Caco-2 (cell line): ENCODE data around the gene DNER. TPM values are rescaled to one million over a fixed set of nuclear protein-coding genes. Genes with fewer than 3 reads are reported as not detected.
"Not testable (repeated sequence)": the region's sequence is repeated elsewhere in the genome, so short reads cannot be mapped to it uniquely, and the experiment has no call there.

Source experiments
- BruUV-seq: library from RNA; stranded (reverse); fragments of 400-500 nt; replicated peaks from 2 replicates; lab custom pipeline; 2021; lab: Mats Ljungman, UMichigan
- CTCF ChIA-PET: fragments of 300-600 bp; sonication (Branson Sonifier 250); formaldehyde crosslinking; loops from one replicate; lab custom pipeline; 2022; ENCODE audit warnings: antibody characterized with exemption; lab: Charles Lee
- POLR2A ChIA-PET: fragments of 300-600 bp; sonication (Branson Sonifier 250); formaldehyde crosslinking; loops from one replicate; lab custom pipeline; 2022; ENCODE audit warnings: antibody characterized with exemption; lab: Charles Lee
- DNase-seq, 2 experiments: peaks; one replicate each; pipeline versions ENCODE4 v3.0.0 to v3.0.0-alpha.2; 2020 to 2022
- H3K27me3 ChIP-seq: replicated peaks from 2 replicates; pipeline ENCODE4 v1.6.0; 2011; ENCODE audit warnings: low read length; ENCODE audit not compliant: control insufficient read depth, insufficient read depth
- H3K36me3 ChIP-seq: 2 replicates; pipeline ENCODE4 v1.5.1; 2011; ENCODE audit warnings: low read length; ENCODE audit not compliant: control insufficient read depth, insufficient read depth
- H3K4me1 ChIP-seq: fragments of 250-450 bp; sonication (Bioruptor Pico); 2 replicates; pipeline ENCODE4 v1.5.1; 2020; ENCODE audit warnings: mild to moderate bottlenecking
- H3K4me3 ChIP-seq: 2 replicates; pipeline ENCODE4 v1.5.1; 2011; ENCODE audit warnings: low read depth, mild to moderate bottlenecking, control low read depth, low read length
- H3K9me3 ChIP-seq: fragments of 250-450 bp; sonication (Bioruptor Pico); 2 replicates; pipeline ENCODE4 v1.5.1; 2020; ENCODE audit warnings: mild to moderate bottlenecking, moderate library complexity
- H3K27ac Mint-ChIP-seq: one replicate; pipeline ENCODE4 v1.8.0; 2022; ENCODE audit warnings: mixed read lengths; ENCODE audit not compliant: unreplicated experiment
- H3K27me3 Mint-ChIP-seq: one replicate; pipeline ENCODE4 v1.8.0; 2022; ENCODE audit warnings: mixed read lengths; ENCODE audit not compliant: insufficient read depth, unreplicated experiment
- H3K36me3 Mint-ChIP-seq: one replicate; pipeline ENCODE4 v1.8.0; 2022; ENCODE audit warnings: mild to moderate bottlenecking, mixed read lengths; ENCODE audit not compliant: insufficient read depth, unreplicated experiment
- H3K4me1 Mint-ChIP-seq: one replicate; pipeline ENCODE4 v1.8.0; 2022; ENCODE audit warnings: low read depth, mixed read lengths; ENCODE audit not compliant: unreplicated experiment
- H3K4me3 Mint-ChIP-seq: one replicate; pipeline ENCODE4 v1.8.0; 2022; ENCODE audit warnings: mild to moderate bottlenecking, moderate library complexity, mixed read lengths; ENCODE audit not compliant: unreplicated experiment
- H3K9me3 Mint-ChIP-seq: one replicate; pipeline ENCODE4 v1.8.0; 2022; ENCODE audit warnings: mixed read lengths; ENCODE audit not compliant: unreplicated experiment
- CTCF ChIP-seq, 2 experiments: fragments of 200-600 bp in 1 of 2; IDR thresholded peaks; 1 replicate in 1 of 2; 2 replicates in 1 of 2; pipeline versions ENCODE4 v1.5.1 to v1.8.0; 2011 to 2022; ENCODE audit warnings: antibody characterized with exemption in 1 of 2, control low read depth in 1 of 2, inconsistent platforms in 1 of 2, low read depth in 1 of 2, low read length in 1 of 2, mild to moderate bottlenecking in 1 of 2, moderate library complexity in 1 of 2; ENCODE audit not compliant: insufficient read depth in 1 of 2, severe bottlenecking in 1 of 2, unreplicated experiment in 1 of 2
- intact Hi-C: fragments of 100-400 bp; cut with micrococcal nuclease; formaldehyde crosslinking; loops from one replicate; pipeline ENCODE4 v1.10.0; 2022; ENCODE audit not compliant: unreplicated experiment
- total RNA-seq: library from RNA; stranded (reverse); gene quantifications from 2 replicates; pipeline ENCODE4 v1.2.3, GENCODE V29; 2022

Gene DNER
- total RNA-seq, 1 experiment from 2014 or later, result not detected

GRCh38 chr2:229375251-229375650 is 339.1 kb downstream of the DNER start:
- H3K4me1 ChIP-seq, result no peaks in the 10 kb centered on the region
- H3K9me3 Mint-ChIP-seq, result no peaks in the 10 kb centered on the region
- intact Hi-C loops, result no loop called here
- POLR2A ChIA-PET, result no interaction called here
- CTCF ChIA-PET, result no interaction called here
- no peak for TF ChIP-seq CTCF (IDR thresholded peaks at IDR 0.05; ENCODE audit: insufficient read depth in 1 of 2, low read depth in 1 of 2, low read length in 1 of 2, severe bottlenecking in 1 of 2, unreplicated experiment in 1 of 2)
- H3K4me1 Mint-ChIP-seq, result no peaks in the 10 kb centered on the region
- H3K27me3 ChIP-seq, result no peaks in the 10 kb centered on the region
- no peak overlapping the region for H3K27ac Mint-ChIP-seq
- no peaks in the 10 kb centered on the region for H3K36me3 ChIP-seq
- DNase-seq, result no peak
- no peak overlapping the region for H3K4me3 ChIP-seq
- no TSS peak for BruUV-seq
- peaks cover 3% of the 10 kb centered on the region for H3K27me3 Mint-ChIP-seq
- no peak overlapping the region for H3K4me3 Mint-ChIP-seq
- H3K36me3 Mint-ChIP-seq, result no peaks in the 10 kb centered on the region
- H3K9me3 ChIP-seq, result no peaks in the 10 kb centered on the region

DNA sequence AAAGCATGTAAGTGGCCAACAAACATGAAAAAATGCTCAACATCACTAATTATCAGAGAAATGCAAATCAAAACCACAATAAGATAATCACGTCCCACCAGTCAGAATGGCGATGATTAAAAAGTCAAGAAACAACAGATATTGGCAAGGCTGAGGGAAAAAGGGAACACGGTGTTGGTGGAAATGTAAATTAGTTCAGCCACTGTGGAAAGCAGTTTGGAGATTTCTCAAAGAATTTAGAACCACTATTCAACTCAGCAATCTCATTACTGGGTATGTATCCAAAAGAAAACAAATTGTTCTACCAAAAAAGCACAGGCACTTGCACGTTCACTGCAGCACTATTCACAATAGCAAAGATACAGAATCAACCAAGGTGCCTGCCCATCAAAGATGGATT is 341.0 kb downstream of the DNER start:
- H3K9me3 Mint-ChIP-seq, H3K9me3 ChIP-seq, H3K27me3 Mint-ChIP-seq, BruUV-seq, H3K36me3 Mint-ChIP-seq, DNase-seq, POLR2A ChIA-PET, H3K4me1 Mint-ChIP-seq, H3K27ac Mint-ChIP-seq, CTCF ChIA-PET, H3K4me3 ChIP-seq, H3K4me1 ChIP-seq, H3K36me3 ChIP-seq, H3K4me3 Mint-ChIP-seq, H3K27me3 ChIP-seq, intact Hi-C loops: not testable (repeated sequence)

DNA sequence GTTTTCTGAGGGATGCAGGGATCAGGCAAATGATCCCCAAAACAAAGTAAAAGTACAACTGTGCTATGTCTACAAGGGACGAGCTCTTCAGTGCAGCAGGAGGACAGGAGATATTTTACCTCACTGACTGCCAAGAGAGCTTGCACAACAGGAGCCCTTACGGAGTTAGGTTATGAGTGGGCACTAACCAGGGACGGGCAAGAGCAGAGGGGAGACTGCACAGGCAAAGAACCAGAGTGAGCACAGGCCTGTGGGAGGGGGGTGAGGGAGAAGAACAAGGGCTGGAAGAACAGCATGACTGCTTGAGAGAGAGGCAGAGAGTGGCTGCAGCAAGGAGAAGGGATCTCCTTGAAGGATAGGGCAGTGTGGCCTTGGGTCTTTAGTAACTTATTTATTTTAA is 342.1 kb downstream of the DNER start:
- no peak for TF ChIP-seq CTCF (IDR thresholded peaks at IDR 0.05; ENCODE audit: insufficient read depth in 1 of 2, low read depth in 1 of 2, low read length in 1 of 2, severe bottlenecking in 1 of 2, unreplicated experiment in 1 of 2)
- no peak overlapping the region for H3K4me3 Mint-ChIP-seq
- ChIA-PET CTCF (no interaction called here), POLR2A (no interaction called here)
- H3K4me3 ChIP-seq, result no peak overlapping the region
- H3K36me3 ChIP-seq, result no peaks in the 10 kb centered on the region
- no peaks in the 10 kb centered on the region for H3K27me3 ChIP-seq
- peaks cover 3% of the 10 kb centered on the region for H3K27me3 Mint-ChIP-seq
- intact Hi-C loops, result no loop called here
- H3K9me3 ChIP-seq, result 0 out of 2 replicates have a peak, but pooled peaks cover 3% of the 10 kb centered on the region
- no peaks in the 10 kb centered on the region for H3K4me1 Mint-ChIP-seq
- DNase-seq, result no peak
- no TSS peak for BruUV-seq
- no peaks in the 10 kb centered on the region for H3K9me3 Mint-ChIP-seq
- no peaks in the 10 kb centered on the region for H3K36me3 Mint-ChIP-seq
- no peak overlapping the region for H3K27ac Mint-ChIP-seq
- H3K4me1 ChIP-seq, result no peaks in the 10 kb centered on the region

GRCh38 chr2:229371086-229371485 is 343.3 kb downstream of the DNER start:
- H3K27me3 Mint-ChIP-seq, result peaks cover 3% of the 10 kb centered on the region
- POLR2A ChIA-PET, result no interaction called here
- Histone ChIP-seq H3K27me3 (no peaks in the 10 kb centered on the region), H3K36me3 (no peaks in the 10 kb centered on the region), H3K9me3 (0 out of 2 replicates have a peak, but pooled peaks cover 3% of the 10 kb centered on the region), H3K4me3 (no peak overlapping the region), H3K4me1 (no peaks in the 10 kb centered on the region)
- no peaks in the 10 kb centered on the region for H3K9me3 Mint-ChIP-seq
- H3K4me1 Mint-ChIP-seq, result no peaks in the 10 kb centered on the region
- H3K36me3 Mint-ChIP-seq, result no peaks in the 10 kb centered on the region
- CTCF ChIA-PET, result no interaction called here
- H3K4me3 Mint-ChIP-seq, result no peak overlapping the region
- H3K27ac Mint-ChIP-seq, result no peak overlapping the region
- intact Hi-C loops, result no loop called here
- BruUV-seq, result no TSS peak
- DNase-seq, result no peak
- no peak for TF ChIP-seq CTCF (IDR thresholded peaks at IDR 0.05; ENCODE audit: insufficient read depth in 1 of 2, low read depth in 1 of 2, low read length in 1 of 2, severe bottlenecking in 1 of 2, unreplicated experiment in 1 of 2)
